Activated gamma-delta T cell treated with Interleukin-2 at 50 U/mL for 16 hours (primary cell): ENCODE results near the gene PTBP1.

Experiments
- DNase-seq: peaks from one replicate; pipeline ENCODE4 v3.0.0-alpha.2; 2020

The PTBP1 gene

DNA sequence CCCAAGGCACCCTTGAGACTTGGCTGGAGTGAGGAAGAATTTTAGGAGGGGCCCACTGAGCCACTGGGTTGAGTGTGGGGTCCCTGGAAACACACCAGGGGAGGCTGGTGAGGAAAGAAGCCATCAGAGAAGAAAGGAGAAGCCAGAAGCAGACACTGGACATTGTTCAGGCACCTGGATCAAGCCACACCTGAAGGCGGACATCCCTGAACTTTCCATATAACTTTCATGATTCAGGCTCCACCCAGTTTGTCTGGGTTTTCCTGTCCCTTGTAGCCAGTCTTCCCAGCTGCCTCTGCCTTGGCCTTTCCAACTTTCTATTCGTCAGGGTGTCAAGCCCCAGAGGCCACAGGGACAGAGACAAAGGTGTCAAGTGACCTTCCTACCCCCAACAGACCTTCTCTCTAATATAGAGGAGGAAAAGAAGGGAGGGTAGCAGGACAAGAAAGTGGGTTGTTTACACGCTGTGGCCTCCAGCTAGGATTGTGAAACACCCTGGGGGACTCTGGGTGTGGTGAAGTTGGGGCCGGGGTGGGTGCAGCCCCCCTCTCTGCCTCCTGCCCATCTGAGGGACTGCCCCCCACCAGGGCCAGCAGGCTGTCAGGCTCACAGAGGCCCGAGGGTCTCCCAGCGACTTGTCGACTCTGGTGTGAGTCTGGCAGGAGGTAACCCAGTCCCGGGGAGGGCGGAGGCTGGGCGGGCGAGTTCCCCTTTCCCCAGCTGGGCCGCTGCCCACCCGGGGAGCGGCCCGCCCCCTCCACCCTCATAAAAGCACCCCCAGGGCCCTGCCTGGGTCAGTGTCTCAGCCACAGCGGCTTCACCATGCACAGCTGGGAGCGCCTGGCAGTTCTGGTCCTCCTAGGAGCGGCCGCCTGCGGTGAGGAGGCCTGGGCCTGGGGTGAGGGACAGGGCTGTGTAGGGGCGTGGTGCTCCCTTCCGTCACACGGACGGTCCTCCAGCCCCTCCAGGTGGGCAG lies 61.9 kb downstream of the PTBP1 start, which contains the start of gene CFD:
TSS of gene CFD (plus strand) at position 797 of the 976 bp plus-strand sequence. CDS start at position 823, 26 bp downstream.
- no peak for DNase-seq

DNA sequence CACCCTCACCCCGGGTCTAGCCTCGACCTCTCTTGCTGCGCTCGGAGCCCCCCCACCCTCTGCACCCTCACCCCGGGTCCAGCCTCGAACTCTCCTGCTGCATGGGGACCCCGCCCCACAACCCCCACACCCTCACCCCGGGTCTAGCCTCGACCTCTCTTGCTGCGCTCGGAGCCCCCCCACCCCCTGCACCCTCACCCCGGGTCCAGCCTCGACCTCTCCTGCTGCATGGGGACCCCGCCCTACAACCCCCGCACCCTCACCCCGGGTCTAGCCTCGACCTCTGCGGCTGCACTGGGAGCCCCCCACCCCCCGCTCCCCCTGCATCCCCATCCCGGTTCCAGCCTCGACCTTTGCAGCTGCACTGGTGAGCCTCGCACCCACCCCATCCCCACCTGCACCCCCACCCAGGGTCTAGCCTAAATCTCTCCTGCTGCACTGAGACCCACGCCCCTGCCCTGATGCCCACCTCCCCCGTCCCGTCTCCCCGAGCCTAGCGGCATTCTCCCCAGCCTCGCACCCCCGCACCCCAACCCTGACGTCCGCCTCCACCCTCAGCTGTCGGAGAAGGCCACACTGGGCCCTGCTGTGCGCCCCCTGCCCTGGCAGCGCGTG lies 64.0 kb downstream of the PTBP1 start:
- no peak for DNase-seq
